Progenitor cell of endocrine pancreas (in vitro differentiated cells): ENCODE data around the gene ABCA3. TPM values are rescaled to one million over a fixed set of nuclear protein-coding genes. Genes with fewer than 3 reads are reported as not detected.
"Not testable (repeated sequence)": the region's sequence is repeated elsewhere in the genome, so short reads cannot be mapped to it uniquely, and the experiment has no call there.

ENCODE experiments used
- DNase-seq: peaks from one replicate; pipeline ENCODE4 v3.0.0; 2021; ENCODE audit warnings: low spot score; ENCODE audit not compliant: unreplicated experiment
- H3K27ac Mint-ChIP-seq: 2 replicates; pipeline ENCODE4 v1.8.0; 2021; ENCODE audit warnings: mild to moderate bottlenecking, moderate library complexity, mixed read lengths
- H3K27me3 Mint-ChIP-seq: 2 replicates; pipeline ENCODE4 v1.8.0; 2021; ENCODE audit warnings: mixed read lengths
- H3K36me3 Mint-ChIP-seq: 2 replicates; pipeline ENCODE4 v1.8.0; 2022; ENCODE audit warnings: mixed read lengths; ENCODE audit not compliant: insufficient read depth
- H3K4me1 Mint-ChIP-seq: 2 replicates; pipeline ENCODE4 v1.8.0; 2021; ENCODE audit warnings: low read depth, mixed read lengths
- H3K4me3 Mint-ChIP-seq: 2 replicates; pipeline ENCODE4 v1.8.0; 2021; ENCODE audit warnings: low read depth, mild to moderate bottlenecking, moderate library complexity, mixed read lengths
- H3K9me3 Mint-ChIP-seq: 2 replicates; pipeline ENCODE4 v1.8.0; 2021; ENCODE audit warnings: low read depth, mixed read lengths
- total RNA-seq: library from RNA; stranded (reverse); gene quantifications from 2 replicates; pipeline ENCODE4 v1.2.1, GENCODE V29; 2021
- TF ChIP-seq, protein P1 (sequence below): fragments of 200-600 bp; sonication (generic); IDR thresholded peaks from one replicate; pipeline ENCODE4 v1.5.0; 2021; ENCODE audit warnings: antibody characterized with exemption, mild to moderate bottlenecking; ENCODE audit not compliant: unreplicated experiment

ABCA3 gene
- total RNA-seq, 1 donor from 2014 or later, result 6.9 TPM

GRCh38 chr16:2243031-2243528, 97.4 kb downstream of the ABCA3 start:
- TF ChIP-seq, protein P1, sequence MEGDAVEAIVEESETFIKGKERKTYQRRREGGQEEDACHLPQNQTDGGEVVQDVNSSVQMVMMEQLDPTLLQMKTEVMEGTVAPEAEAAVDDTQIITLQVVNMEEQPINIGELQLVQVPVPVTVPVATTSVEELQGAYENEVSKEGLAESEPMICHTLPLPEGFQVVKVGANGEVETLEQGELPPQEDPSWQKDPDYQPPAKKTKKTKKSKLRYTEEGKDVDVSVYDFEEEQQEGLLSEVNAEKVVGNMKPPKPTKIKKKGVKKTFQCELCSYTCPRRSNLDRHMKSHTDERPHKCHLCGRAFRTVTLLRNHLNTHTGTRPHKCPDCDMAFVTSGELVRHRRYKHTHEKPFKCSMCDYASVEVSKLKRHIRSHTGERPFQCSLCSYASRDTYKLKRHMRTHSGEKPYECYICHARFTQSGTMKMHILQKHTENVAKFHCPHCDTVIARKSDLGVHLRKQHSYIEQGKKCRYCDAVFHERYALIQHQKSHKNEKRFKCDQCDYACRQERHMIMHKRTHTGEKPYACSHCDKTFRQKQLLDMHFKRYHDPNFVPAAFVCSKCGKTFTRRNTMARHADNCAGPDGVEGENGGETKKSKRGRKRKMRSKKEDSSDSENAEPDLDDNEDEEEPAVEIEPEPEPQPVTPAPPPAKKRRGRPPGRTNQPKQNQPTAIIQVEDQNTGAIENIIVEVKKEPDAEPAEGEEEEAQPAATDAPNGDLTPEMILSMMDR, result no peak
- no peak overlapping the region for H3K4me3 Mint-ChIP-seq
- H3K4me1 Mint-ChIP-seq, result no peaks in the 10 kb centered on the region
- no peak for DNase-seq
- no peak overlapping the region for H3K27ac Mint-ChIP-seq
- peaks cover 9% of the 10 kb centered on the region for H3K36me3 Mint-ChIP-seq
- no peaks in the 10 kb centered on the region for H3K9me3 Mint-ChIP-seq
- H3K27me3 Mint-ChIP-seq, result no peaks in the 10 kb centered on the region

DNA sequence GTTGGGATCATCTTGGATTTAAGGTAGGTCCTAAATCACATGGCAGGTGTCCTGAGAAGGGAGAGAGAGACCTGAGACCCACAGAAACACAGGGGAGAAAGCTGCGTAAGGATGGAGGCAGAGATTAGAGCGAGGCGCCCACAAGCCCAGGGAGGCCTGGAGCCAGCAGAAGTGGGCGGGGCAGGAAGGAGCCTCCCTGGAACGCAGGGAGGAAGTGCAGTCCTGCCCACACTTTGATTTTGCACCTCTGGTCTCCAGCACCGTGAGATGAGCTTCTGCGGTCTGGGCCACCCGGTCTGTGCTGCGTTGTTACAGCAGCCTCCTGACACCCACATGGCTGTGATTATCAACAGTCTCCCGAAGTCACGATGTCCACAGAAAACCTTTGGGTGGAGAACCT, 97.9 kb downstream of the ABCA3 start:
- DNase-seq, result no peak
- Mint-ChIP-seq H3K36me3 (peaks cover 9% of the 10 kb centered on the region), H3K9me3 (no peaks in the 10 kb centered on the region), H3K4me3 (no peak overlapping the region), H3K27me3 (peaks cover 2% of the 10 kb centered on the region), H3K27ac (no peak overlapping the region), H3K4me1 (no peaks in the 10 kb centered on the region)
- TF ChIP-seq, protein P1, result no peak

DNA sequence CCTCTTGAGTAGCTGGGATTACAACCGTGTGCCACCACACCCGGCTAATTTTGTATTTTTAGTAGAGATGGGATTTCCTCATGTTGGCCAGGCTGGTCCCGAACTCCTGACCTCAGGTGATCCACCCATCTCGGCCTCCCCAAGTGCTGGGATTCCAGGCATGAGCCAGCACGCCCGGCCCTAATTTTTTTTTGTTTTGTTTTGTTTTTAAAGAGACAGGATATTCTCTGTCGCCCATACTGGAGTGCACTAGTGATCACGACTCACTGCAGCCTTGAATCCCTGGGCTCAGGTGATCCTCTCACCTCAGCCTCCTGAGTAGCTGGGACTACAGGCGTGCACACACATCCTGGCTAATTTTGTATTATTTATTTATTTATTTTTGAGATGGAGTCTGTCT, 100.2 kb downstream of the ABCA3 start:
- H3K27ac Mint-ChIP-seq, DNase-seq, H3K9me3 Mint-ChIP-seq, H3K4me1 Mint-ChIP-seq, H3K4me3 Mint-ChIP-seq, H3K27me3 Mint-ChIP-seq: not testable (repeated sequence)
- H3K36me3 Mint-ChIP-seq, result peaks cover 11% of the 10 kb centered on the region

GRCh38 chr16:2238838-2239675, 101.5 kb downstream of the ABCA3 start:
- DNase-seq, result no peak
- Mint-ChIP-seq H3K9me3 (no peaks in the 10 kb centered on the region), H3K27ac (no peak overlapping the region), H3K4me3 (no peak overlapping the region), H3K36me3 (peaks cover 14% of the 10 kb centered on the region), H3K4me1 (no peaks in the 10 kb centered on the region), H3K27me3 (peaks cover 5% of the 10 kb centered on the region)
- TF ChIP-seq, protein P1, result no peak

DNA sequence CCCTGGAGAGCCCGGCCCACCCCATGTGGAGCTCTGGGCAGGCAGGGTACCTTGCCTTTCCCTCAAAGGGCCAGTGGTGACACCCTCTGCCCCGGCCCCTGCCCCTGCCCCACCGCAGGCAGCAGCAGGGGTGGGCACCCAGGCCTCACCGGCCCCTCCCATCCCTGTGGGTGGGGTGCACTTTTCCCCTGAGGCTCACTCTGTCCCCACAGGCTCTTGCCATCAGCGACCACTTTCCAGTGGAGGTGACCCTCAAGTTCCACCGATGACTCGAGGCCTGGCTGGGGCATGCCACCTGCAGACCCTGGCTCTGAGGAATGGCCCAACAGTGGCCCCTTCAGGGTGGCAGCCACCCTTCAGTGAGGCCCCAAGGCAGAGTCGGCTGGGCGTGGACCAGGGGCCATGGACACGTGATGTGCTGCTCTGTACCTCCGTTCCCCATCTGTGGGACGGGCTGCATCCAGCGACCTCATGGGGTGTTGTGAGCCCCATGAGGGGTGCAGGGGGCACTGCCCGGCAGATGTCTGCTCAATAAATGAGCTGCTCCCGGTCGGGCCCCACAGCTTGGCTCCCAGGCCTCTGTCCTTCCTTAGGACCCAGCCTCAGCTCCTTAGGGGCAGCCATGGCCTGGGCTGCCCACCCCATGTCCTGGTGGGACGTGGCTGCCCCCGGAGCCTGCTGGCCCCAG, 102.2 kb downstream of the ABCA3 start:
- TF ChIP-seq, protein P1, result no peak
- H3K36me3 Mint-ChIP-seq, result peaks cover 15% of the 10 kb centered on the region
- H3K9me3 Mint-ChIP-seq, result no peaks in the 10 kb centered on the region
- no peak overlapping the region for H3K4me3 Mint-ChIP-seq
- H3K27me3 Mint-ChIP-seq, result peaks cover 5% of the 10 kb centered on the region
- H3K27ac Mint-ChIP-seq, result no peak overlapping the region
- H3K4me1 Mint-ChIP-seq, result no peaks in the 10 kb centered on the region
- DNase-seq, result no peak
